HCT116 (cell line): ENCODE results near the gene KIAA1328. TPM values are rescaled to one million over a fixed set of nuclear protein-coding genes. Genes with fewer than 3 reads are reported as not detected.

Source experiments
- ATAC-seq: fragments of 200-7000 bp; cut with Tn5 transposase; 2 replicates; pipeline ENCODE4 v1.9.1; 2020; ENCODE audit warnings: mild to moderate bottlenecking, moderate library complexity
- BruUV-seq: library from RNA; stranded (reverse); fragments of 400-500 nt; replicated peaks from 2 replicates; lab custom pipeline; 2021; lab: Mats Ljungman, UMichigan
- CTCF ChIA-PET: fragments of 300-600 bp; sonication (Branson Sonifier 250); formaldehyde crosslinking; loops from one replicate; lab custom pipeline; 2021; ENCODE audit warnings: antibody characterized with exemption; lab: Charles Lee
- POLR2A ChIA-PET: fragments of 300-600, 350-600 bp; sonication (Branson Sonifier 250); formaldehyde crosslinking; loops from one replicate; lab custom pipeline; 2021; ENCODE audit warnings: antibody characterized with exemption; lab: Charles Lee
- RAD21 ChIA-PET, 2 experiments: fragments of 300-600 bp; sonication (Branson Sonifier 250); formaldehyde crosslinking; loops; one replicate each; lab custom pipeline; 2023; ENCODE audit warnings: low total read pairs in 2 of 2; ENCODE audit not compliant: uncharacterized antibody in 2 of 2, unreplicated experiment in 2 of 2, low non-redundant PET in 1 of 2; lab: Charles Lee
- DNase-seq: peaks from one replicate; pipeline ENCODE4 v3.0.0-alpha.2; 2010; ENCODE audit warnings: low read depth, low spot score
- H2AFZ ChIP-seq: fragments of 200-600 bp; shearing (Covaris generic), sonication (generic); 2 replicates; pipeline ENCODE4 v1.6.1; 2017; ENCODE audit warnings: low read depth, mixed run types, mixed read lengths, antibody characterized with exemption, low read length; ENCODE audit not compliant: poor library complexity, severe bottlenecking
- H3K27ac ChIP-seq: 2 replicates; pipeline ENCODE4 v1.5.1; 2012; ENCODE audit warnings: low read depth, low read length
- H3K27me3 ChIP-seq: fragments of 200-600 bp; sonication (generic); 2 replicates; pipeline ENCODE4 v1.6.1; 2016; ENCODE audit warnings: mixed run types, low read length, mixed read lengths; ENCODE audit not compliant: insufficient read depth
- H3K36me3 ChIP-seq, 2 experiments: fragments of 200-500 bp in 1 of 2; fragments of 200-600 bp in 1 of 2; sonication (Bioruptor generic) in 1 of 2; sonication (generic) in 1 of 2; 2 replicates each; pipeline versions ENCODE4 v1.5.1 to v1.6.1; 2014 to 2016; ENCODE audit warnings: low read length in 2 of 2, inconsistent platforms in 1 of 2, mixed read lengths in 1 of 2, mixed run types in 1 of 2; ENCODE audit not compliant: insufficient read depth in 2 of 2, control insufficient read depth in 1 of 2
- H3K4me1 ChIP-seq, 2 experiments: fragments of 200-600 bp in 1 of 2; sonication (generic) in 1 of 2; 2 replicates each; pipeline versions ENCODE4 v1.5.1 to v1.6.1; 2012 to 2017; ENCODE audit warnings: low read length in 2 of 2, inconsistent platforms in 1 of 2, mild to moderate bottlenecking in 1 of 2, mixed read lengths in 1 of 2, mixed run types in 1 of 2, moderate library complexity in 1 of 2; ENCODE audit not compliant: insufficient read depth in 2 of 2, control insufficient read depth in 1 of 2
- H3K4me2 ChIP-seq: fragments of 200-600 bp; sonication (generic); 2 replicates; pipeline ENCODE4 v1.6.1; 2017; ENCODE audit warnings: mixed run types, low read length, mixed read lengths
- H3K4me3 ChIP-seq, 2 experiments: fragments of 200-600 bp in 1 of 2; sonication (generic) in 1 of 2; replicated peaks in 1 of 2; 2 replicates each; pipeline ENCODE4 v1.5.1; 2011 to 2016; ENCODE audit warnings: low read length in 2 of 2, control low read depth in 1 of 2, low read depth in 1 of 2, mild to moderate bottlenecking in 1 of 2, mixed read lengths in 1 of 2, mixed run types in 1 of 2
- H3K79me2 ChIP-seq: fragments of 200-600 bp; sonication (generic); 2 replicates; pipeline ENCODE4 v1.6.1; 2017; ENCODE audit warnings: mild to moderate bottlenecking, mixed run types, low read length, moderate library complexity, mixed read lengths; ENCODE audit not compliant: insufficient read depth
- H3K9ac ChIP-seq: fragments of 200-600 bp; sonication (generic); 2 replicates; pipeline ENCODE4 v1.6.1; 2016; ENCODE audit warnings: low read length, mixed read lengths
- H3K9me2 ChIP-seq: fragments of 200-600 bp; sonication (generic), shearing (Covaris generic); 2 replicates; pipeline ENCODE4 v1.6.1; 2017; ENCODE audit warnings: mixed run types, mild to moderate bottlenecking, moderate library complexity; ENCODE audit not compliant: insufficient read depth
- H3K9me3 ChIP-seq, 2 experiments: fragments of 200-500 bp in 1 of 2; fragments of 200-600 bp in 1 of 2; sonication (Bioruptor generic) in 1 of 2; sonication (generic) in 1 of 2; 2 replicates each; pipeline ENCODE4 v1.6.1; 2014 to 2017; ENCODE audit warnings: low read length in 2 of 2, mixed read lengths in 2 of 2, inconsistent platforms in 1 of 2, low read depth in 1 of 2, mild to moderate bottlenecking in 1 of 2, mixed run types in 1 of 2, moderate library complexity in 1 of 2; ENCODE audit not compliant: control insufficient read depth in 1 of 2, insufficient read depth in 1 of 2
- H4K20me1 ChIP-seq: fragments of 200-600 bp; sonication (generic), shearing (Covaris generic); 2 replicates; pipeline ENCODE4 v1.6.1; 2017; ENCODE audit warnings: mixed run types, mild to moderate bottlenecking, moderate library complexity; ENCODE audit not compliant: insufficient read depth
- ATF3 ChIP-seq: IDR thresholded peaks from 2 replicates; pipeline ENCODE4 v1.6.1; 2012
- CBX3 ChIP-seq: IDR thresholded peaks from 2 replicates; pipeline ENCODE4 v1.6.1; 2012; ENCODE audit warnings: low read depth
- CEBPB ChIP-seq: IDR thresholded peaks from 2 replicates; pipeline ENCODE4 v1.6.1; 2012; ENCODE audit warnings: low read depth
- CTCF ChIP-seq, 3 experiments: fragments of 200-600 bp in 1 of 3; sonication (generic) in 1 of 3; IDR thresholded peaks in 2 of 3; conservative IDR thresholded peaks in 1 of 3; 2 replicates each; pipeline ENCODE4 v1.5.1; 2012 to 2017; ENCODE audit warnings: low read depth in 2 of 3, low read length in 2 of 3, antibody characterized with exemption in 1 of 3, borderline replicate concordance in 1 of 3, control low read depth in 1 of 3, mild to moderate bottlenecking in 1 of 3, mixed read lengths in 1 of 3, mixed run types in 1 of 3, moderate library complexity in 1 of 3; ENCODE audit not compliant: insufficient read depth in 1 of 3
- EGR1 ChIP-seq: IDR thresholded peaks from 2 replicates; pipeline ENCODE4 v1.6.1; 2012; ENCODE audit warnings: low read depth
- ELF1 ChIP-seq: IDR thresholded peaks from 2 replicates; pipeline ENCODE4 v1.6.1; 2012; ENCODE audit warnings: low read depth, borderline replicate concordance
- JUND ChIP-seq: IDR thresholded peaks from 2 replicates; pipeline ENCODE4 v1.6.1; 2012
- RAD21 ChIP-seq: IDR thresholded peaks from 2 replicates; pipeline ENCODE4 v1.6.1; 2012; ENCODE audit warnings: low read depth, mild to moderate bottlenecking
- SIN3A ChIP-seq: IDR thresholded peaks from 2 replicates; pipeline ENCODE4 v1.6.1; 2012; ENCODE audit warnings: low read depth
- SP1 ChIP-seq: IDR thresholded peaks from 2 replicates; pipeline ENCODE4 v1.6.1; 2012; ENCODE audit warnings: low read depth
- SRF ChIP-seq: IDR thresholded peaks from 2 replicates; pipeline ENCODE4 v1.6.1; 2012; ENCODE audit warnings: low read depth
- TCF7L2 ChIP-seq: IDR thresholded peaks from 2 replicates; pipeline ENCODE4 v1.7.0; 2011; ENCODE audit warnings: borderline replicate concordance, inconsistent platforms; ENCODE audit not compliant: insufficient read depth, insufficient read length; ENCODE audit errors: extremely low read depth
- YY1 ChIP-seq: IDR thresholded peaks from 2 replicates; pipeline ENCODE4 v1.6.1; 2011; ENCODE audit warnings: low read length, low read depth, moderate library complexity, mild to moderate bottlenecking; ENCODE audit not compliant: insufficient replicate concordance; ENCODE audit errors: extremely low read depth
- ZBTB33 ChIP-seq: IDR thresholded peaks from 2 replicates; pipeline ENCODE4 v1.6.1; 2011; ENCODE audit warnings: mild to moderate bottlenecking, low read length, moderate library complexity; ENCODE audit not compliant: insufficient replicate concordance; ENCODE audit errors: extremely low read depth
- ZNF274 ChIP-seq: fragments of 200-500 bp; sonication (Bioruptor generic); IDR thresholded peaks from 2 replicates; pipeline ENCODE4 v1.6.1; 2014; ENCODE audit warnings: mild to moderate bottlenecking, low read depth, low read length, inconsistent platforms
- intact Hi-C: fragments of 100-400 bp; cut with micrococcal nuclease; formaldehyde crosslinking; loops from 2 replicates; pipeline ENCODE4 v1.10.0; 2022
- total RNA-seq: library from RNA; stranded (reverse); gene quantifications from one replicate; pipeline ENCODE4 v1.2.1, GENCODE V29; 2021; ENCODE audit not compliant: unreplicated experiment

Gene KIAA1328
- total RNA-seq, 1 experiment from 2014 or later, result 5.2 TPM

- Histone ChIP-seq H3K4me3 (no peak overlapping the region), H3K27me3 (no peaks in the 10 kb centered on the region), H3K79me2 (no peaks in the 10 kb centered on the region), H3K27ac (no peak overlapping the region), H3K9me3 (no peaks in the 10 kb centered on the region), H3K4me1 (no peaks in the 10 kb centered on the region), H2AFZ (no peak overlapping the region), H3K9me2 (no peaks in the 10 kb centered on the region), H3K4me2 (no peak overlapping the region), H3K9ac (no peak overlapping the region), H3K36me3 (no peaks in the 10 kb centered on the region), H4K20me1 (no peaks in the 10 kb centered on the region)
- ChIA-PET RAD21 (no interaction called here), POLR2A (no interaction called here), CTCF (no interaction called here)
- no TSS peak for BruUV-seq
- ATAC-seq, result no peak
- no peak for DNase-seq
- intact Hi-C loops, result no loop called here
- no peak for TF ChIP-seq CEBPB
- no peak for TF ChIP-seq ELF1
- TF ChIP-seq SP1, result no peak
- no peak for TF ChIP-seq SIN3A
- TF ChIP-seq TCF7L2, result no peak
- TF ChIP-seq SRF, result no peak
- TF ChIP-seq ZBTB33, result no peak
- TF ChIP-seq CBX3, result no peak
- no peak for TF ChIP-seq RAD21
- no peak for TF ChIP-seq JUND
- TF ChIP-seq ZNF274, result no peak
- TF ChIP-seq ATF3, result no peak
- TF ChIP-seq CTCF (IDR thresholded peaks at IDR 0.05 in 2 of 3, conservative IDR thresholded peaks at IDR 0.05 in 1 of 3; ENCODE audit: borderline replicate concordance in 1 of 3, insufficient read depth in 1 of 3, low read depth in 2 of 3, low read length in 2 of 3), result no peak
- TF ChIP-seq EGR1, result no peak
- no peak for TF ChIP-seq YY1
Measured at GRCh38 chr18:36889321-36889720, 60.4 kb downstream of the KIAA1328 start.
